Fibroblast of the aortic adventitia (primary cell): ENCODE data around the gene ZNF727. TPM values are rescaled to one million over a fixed set of nuclear protein-coding genes. Genes with fewer than 3 reads are reported as not detected.
"Not testable (repeated sequence)": the region's sequence is repeated elsewhere in the genome, so short reads cannot be mapped to it uniquely, and the experiment has no call there.

Experiments used
- DNase-seq: peaks from one replicate; pipeline ENCODE4 v3.0.0-alpha.2; 2010; ENCODE audit warnings: low read depth
- H3K4me3 ChIP-seq: 2 replicates; pipeline ENCODE4 v1.5.1; 2011; ENCODE audit warnings: low read depth, mild to moderate bottlenecking, control low read depth, low read length, moderate library complexity
- total RNA-seq: library from RNA; depleted of rRNA; stranded (reverse); fragments of >200 nt; gene quantifications from 2 replicates; pipeline ENCODE4 v1.2.3, GENCODE V29; 2012; ENCODE audit warnings: low replicate concordance
- TF ChIP-seq, protein P1 (sequence below): IDR thresholded peaks from 2 replicates; pipeline ENCODE4 v1.5.1; 2011; ENCODE audit warnings: mild to moderate bottlenecking, low read length, control low read depth, inconsistent platforms; ENCODE audit not compliant: insufficient read depth

ZNF727 gene
- 0.57 TPM in 1 of 2 replicates, not detected in the other for total RNA-seq

DNA sequence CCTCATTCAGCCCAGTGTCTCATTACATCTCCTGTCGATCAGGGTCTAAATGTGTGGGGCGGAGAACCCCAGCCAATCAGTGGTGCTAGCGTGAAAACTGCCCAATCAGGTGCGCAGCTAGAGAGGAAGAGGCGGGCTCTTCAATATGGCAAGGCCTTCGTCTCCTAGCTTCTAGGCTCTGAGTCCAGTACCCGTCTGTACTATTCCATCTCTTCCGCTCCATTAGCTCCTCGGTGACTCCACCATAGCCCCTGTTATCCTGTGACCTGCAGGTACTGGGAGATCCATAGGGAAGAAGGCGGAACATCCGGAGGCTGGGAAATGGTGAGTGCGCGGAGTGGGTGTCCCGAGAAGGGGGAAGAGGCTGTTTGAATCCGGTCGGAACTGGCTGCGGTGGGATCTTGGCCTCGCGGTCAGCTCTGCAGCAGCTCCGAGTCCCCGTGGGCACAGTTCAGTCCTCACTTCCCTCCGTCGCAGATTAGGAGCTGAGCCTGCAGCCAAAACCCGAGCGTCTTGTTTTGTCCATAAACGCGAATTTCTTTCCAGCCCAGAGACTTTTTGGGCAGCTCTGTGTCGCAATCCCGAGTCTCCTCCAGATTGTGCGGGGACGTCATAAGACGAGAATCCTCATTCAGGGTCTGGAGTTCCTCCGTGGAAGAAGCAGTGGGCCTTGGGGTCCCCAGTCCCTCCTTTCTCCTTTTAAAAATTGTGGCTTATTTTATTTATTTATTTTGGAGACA lies at the start of gene ZNF727:
Gene ZNF727 (plus strand): TSS at position 134 of the 740 bp plus-strand sequence. CDS start 188 bp downstream, at position 322.
- no peak within 1 kb of the TSS for H3K4me3 ChIP-seq
- no peak for DNase-seq
- TF ChIP-seq, protein P1, sequence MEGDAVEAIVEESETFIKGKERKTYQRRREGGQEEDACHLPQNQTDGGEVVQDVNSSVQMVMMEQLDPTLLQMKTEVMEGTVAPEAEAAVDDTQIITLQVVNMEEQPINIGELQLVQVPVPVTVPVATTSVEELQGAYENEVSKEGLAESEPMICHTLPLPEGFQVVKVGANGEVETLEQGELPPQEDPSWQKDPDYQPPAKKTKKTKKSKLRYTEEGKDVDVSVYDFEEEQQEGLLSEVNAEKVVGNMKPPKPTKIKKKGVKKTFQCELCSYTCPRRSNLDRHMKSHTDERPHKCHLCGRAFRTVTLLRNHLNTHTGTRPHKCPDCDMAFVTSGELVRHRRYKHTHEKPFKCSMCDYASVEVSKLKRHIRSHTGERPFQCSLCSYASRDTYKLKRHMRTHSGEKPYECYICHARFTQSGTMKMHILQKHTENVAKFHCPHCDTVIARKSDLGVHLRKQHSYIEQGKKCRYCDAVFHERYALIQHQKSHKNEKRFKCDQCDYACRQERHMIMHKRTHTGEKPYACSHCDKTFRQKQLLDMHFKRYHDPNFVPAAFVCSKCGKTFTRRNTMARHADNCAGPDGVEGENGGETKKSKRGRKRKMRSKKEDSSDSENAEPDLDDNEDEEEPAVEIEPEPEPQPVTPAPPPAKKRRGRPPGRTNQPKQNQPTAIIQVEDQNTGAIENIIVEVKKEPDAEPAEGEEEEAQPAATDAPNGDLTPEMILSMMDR, result no peak

DNA sequence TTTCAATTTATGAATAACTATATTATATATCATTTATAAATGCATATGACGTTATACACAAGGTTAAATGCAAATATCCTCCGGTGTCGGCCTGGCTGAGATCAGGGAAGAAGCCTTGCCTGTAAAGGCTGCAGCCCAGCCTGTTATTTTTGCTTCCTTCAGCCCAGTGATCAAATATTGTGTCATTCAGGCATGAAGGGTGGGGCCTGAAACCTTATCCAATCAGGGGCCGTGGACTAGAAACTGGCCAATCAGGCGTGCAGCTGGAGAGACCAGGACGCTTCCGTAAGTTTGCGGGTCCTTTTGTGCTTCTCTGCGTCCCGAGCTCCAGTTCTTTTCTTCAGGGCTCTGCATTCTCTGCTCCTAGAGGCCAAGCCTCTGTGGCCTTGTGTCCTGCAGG lies 46.7 kb upstream of the ZNF727 start, which contains the start of gene ZNF722:
Gene ZNF722 (plus strand): TSS at position 301 of the 400 bp plus-strand sequence. CDS start 113 bp downstream, outside the sequence.
- TF ChIP-seq, protein P1, result no peak
- DNase-seq, result no peak
- no peak within 1 kb of the TSS for H3K4me3 ChIP-seq

DNA sequence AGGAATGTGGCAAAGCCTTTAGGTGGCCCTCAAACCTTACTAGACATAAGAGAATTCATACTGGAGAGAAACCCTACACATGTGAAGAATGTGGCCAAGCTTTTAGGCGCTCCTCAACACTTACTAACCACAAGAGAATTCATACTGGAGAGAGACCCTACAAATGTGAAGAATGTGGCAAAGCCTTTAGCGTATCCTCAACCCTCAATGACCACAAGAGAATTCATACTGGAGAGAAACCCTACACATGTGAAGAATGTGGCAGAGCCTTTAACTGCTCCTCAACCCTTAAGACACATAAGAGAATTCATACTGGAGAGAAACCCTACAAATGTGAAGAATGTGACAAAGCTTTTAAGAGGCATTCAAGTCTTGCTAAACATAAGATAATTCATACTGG lies 29.7 kb upstream of the ZNF727 start:
- not testable (repeated sequence) for H3K4me3 ChIP-seq, DNase-seq

DNA sequence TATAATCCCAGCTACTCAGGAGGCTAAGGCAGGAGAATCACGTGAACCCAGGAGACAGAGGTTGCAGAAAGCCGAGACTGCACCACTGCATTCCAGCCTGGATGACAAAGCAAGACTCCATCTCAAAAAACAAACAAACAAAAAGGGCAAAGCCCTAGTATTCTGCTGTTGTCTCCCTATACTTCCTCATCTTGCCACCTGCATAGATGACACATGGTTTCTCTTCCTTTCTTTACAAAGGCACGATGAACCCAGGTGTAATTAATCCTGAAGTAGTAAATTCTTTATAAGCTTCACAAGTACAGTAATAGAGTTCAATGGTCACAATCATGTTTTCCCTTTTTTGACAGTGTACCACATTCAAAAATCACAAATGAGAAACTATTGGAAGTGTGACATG lies 9.8 kb upstream of the ZNF727 start:
- DNase-seq, result no peak
- TF ChIP-seq, protein P1, result no peak
- no peak overlapping the region for H3K4me3 ChIP-seq

DNA sequence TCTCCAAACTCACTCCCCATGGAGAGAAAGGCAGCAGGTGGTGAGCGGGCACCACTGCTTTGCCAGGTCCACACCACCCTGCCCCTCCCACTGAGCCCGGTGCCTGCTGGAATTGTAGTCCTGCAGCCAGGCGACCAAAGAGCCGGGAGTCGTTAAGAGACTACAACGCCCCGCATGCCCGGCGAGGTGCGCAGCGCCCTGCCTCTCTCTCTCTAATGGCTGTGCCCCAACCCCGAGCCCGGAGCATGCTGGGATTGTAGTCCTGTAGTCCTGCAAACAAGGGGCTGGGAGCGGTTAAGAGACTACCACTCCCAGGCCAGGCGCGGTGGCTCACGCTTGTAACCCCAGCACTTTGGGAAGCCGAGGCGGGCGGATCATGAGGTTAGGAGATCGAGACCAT lies 8.1 kb upstream of the ZNF727 start:
- no peak overlapping the region for H3K4me3 ChIP-seq
- no peak for DNase-seq
- TF ChIP-seq, protein P1, result no peak

DNA sequence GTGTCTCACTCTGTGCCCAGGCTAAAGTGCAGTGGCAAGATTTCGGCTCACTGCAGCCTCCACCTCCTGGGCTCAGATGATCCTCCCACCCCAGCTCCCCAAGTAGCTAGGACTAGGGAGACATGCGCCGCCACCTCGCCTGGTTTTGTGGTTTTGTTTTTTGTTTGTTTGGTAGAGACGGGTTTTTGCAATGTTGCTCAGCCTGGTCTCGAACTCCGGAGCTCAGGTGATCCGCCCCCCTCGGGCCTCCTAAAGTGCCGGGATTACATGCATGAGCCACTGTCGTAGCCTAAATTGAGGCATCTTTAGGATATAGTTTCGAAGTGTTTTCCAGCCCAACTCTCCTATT lies 781 bp downstream of the ZNF727 start:
- DNase-seq, result no peak
- TF ChIP-seq, protein P1, result no peak

DNA sequence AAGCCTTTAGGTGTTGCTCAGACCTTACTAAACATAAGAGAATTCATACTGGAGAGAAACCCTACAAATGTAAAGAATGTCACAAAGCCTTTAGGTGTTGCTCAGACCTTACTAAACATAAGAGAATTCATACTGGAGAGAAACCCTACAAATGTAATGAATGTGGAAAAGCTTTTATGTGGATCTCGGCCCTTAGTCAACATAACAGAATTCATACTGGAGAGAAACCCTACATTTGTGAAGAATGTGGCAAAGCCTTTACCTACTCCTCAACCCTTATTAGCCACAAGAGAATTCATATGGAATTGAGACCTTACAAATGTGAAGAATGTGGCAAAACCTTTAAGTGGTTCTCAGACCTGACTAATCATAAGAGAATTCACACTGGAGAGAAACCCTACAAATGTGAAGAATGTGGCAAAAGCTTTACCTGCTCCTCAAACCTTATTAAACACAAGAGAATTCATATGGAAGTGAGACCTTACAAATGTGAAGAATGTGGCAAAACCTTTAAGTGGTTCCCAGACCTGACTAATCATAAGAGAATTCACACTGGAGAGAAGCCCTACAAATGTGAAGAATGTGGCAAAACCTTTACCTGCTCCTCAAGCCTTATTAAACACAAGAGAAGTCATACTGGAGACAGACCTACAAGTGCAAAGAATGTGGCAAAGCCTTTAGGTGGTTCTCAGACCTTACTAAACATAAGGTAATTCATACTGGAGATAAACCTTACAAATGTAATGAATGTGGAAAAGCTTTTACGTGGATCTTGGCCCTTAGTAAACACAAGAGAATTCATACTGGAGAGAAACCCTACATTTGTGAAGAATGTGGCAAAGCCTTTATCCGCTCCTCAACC lies 32.8 kb downstream of the ZNF727 start:
- not testable (repeated sequence) for H3K4me3 ChIP-seq, DNase-seq

More for the DNA sequence above, 781 bp downstream of the ZNF727 start:
- H3K4me3 ChIP-seq, result no peak overlapping the region
